HCT116 (cell line): ENCODE measurements around the gene ZNF335. TPM values are rescaled to one million over a fixed set of nuclear protein-coding genes. Genes with fewer than 3 reads are reported as not detected.

Experiments
- ATAC-seq: fragments of 200-7000 bp; cut with Tn5 transposase; 2 replicates; pipeline ENCODE4 v1.9.1; 2020; ENCODE audit warnings: mild to moderate bottlenecking, moderate library complexity
- BruUV-seq: library from RNA; stranded (reverse); fragments of 400-500 nt; replicated peaks from 2 replicates; lab custom pipeline; 2021; lab: Mats Ljungman, UMichigan
- CTCF ChIA-PET: fragments of 300-600 bp; sonication (Branson Sonifier 250); formaldehyde crosslinking; loops from one replicate; lab custom pipeline; 2021; ENCODE audit warnings: antibody characterized with exemption; lab: Charles Lee
- POLR2A ChIA-PET: fragments of 300-600, 350-600 bp; sonication (Branson Sonifier 250); formaldehyde crosslinking; loops from one replicate; lab custom pipeline; 2021; ENCODE audit warnings: antibody characterized with exemption; lab: Charles Lee
- RAD21 ChIA-PET, 2 experiments: fragments of 300-600 bp; sonication (Branson Sonifier 250); formaldehyde crosslinking; loops; one replicate each; lab custom pipeline; 2023; ENCODE audit warnings: low total read pairs in 2 of 2; ENCODE audit not compliant: uncharacterized antibody in 2 of 2, unreplicated experiment in 2 of 2, low non-redundant PET in 1 of 2; lab: Charles Lee
- DNase-seq: peaks from one replicate; pipeline ENCODE4 v3.0.0-alpha.2; 2010; ENCODE audit warnings: low read depth, low spot score
- H2AFZ ChIP-seq: fragments of 200-600 bp; shearing (Covaris generic), sonication (generic); 2 replicates; pipeline ENCODE4 v1.6.1; 2017; ENCODE audit warnings: low read depth, mixed run types, mixed read lengths, antibody characterized with exemption, low read length; ENCODE audit not compliant: poor library complexity, severe bottlenecking
- H3K27ac ChIP-seq: 2 replicates; pipeline ENCODE4 v1.5.1; 2012; ENCODE audit warnings: low read depth, low read length
- H3K27me3 ChIP-seq: fragments of 200-600 bp; sonication (generic); 2 replicates; pipeline ENCODE4 v1.6.1; 2016; ENCODE audit warnings: mixed run types, low read length, mixed read lengths; ENCODE audit not compliant: insufficient read depth
- H3K36me3 ChIP-seq, 2 experiments: fragments of 200-500 bp in 1 of 2; fragments of 200-600 bp in 1 of 2; sonication (Bioruptor generic) in 1 of 2; sonication (generic) in 1 of 2; 2 replicates each; pipeline versions ENCODE4 v1.5.1 to v1.6.1; 2014 to 2016; ENCODE audit warnings: low read length in 2 of 2, inconsistent platforms in 1 of 2, mixed read lengths in 1 of 2, mixed run types in 1 of 2; ENCODE audit not compliant: insufficient read depth in 2 of 2, control insufficient read depth in 1 of 2
- H3K4me1 ChIP-seq, 2 experiments: fragments of 200-600 bp in 1 of 2; sonication (generic) in 1 of 2; 2 replicates each; pipeline versions ENCODE4 v1.5.1 to v1.6.1; 2012 to 2017; ENCODE audit warnings: low read length in 2 of 2, inconsistent platforms in 1 of 2, mild to moderate bottlenecking in 1 of 2, mixed read lengths in 1 of 2, mixed run types in 1 of 2, moderate library complexity in 1 of 2; ENCODE audit not compliant: insufficient read depth in 2 of 2, control insufficient read depth in 1 of 2
- H3K4me2 ChIP-seq: fragments of 200-600 bp; sonication (generic); 2 replicates; pipeline ENCODE4 v1.6.1; 2017; ENCODE audit warnings: mixed run types, low read length, mixed read lengths
- H3K4me3 ChIP-seq, 2 experiments: fragments of 200-600 bp in 1 of 2; sonication (generic) in 1 of 2; replicated peaks in 1 of 2; 2 replicates each; pipeline ENCODE4 v1.5.1; 2011 to 2016; ENCODE audit warnings: low read length in 2 of 2, control low read depth in 1 of 2, low read depth in 1 of 2, mild to moderate bottlenecking in 1 of 2, mixed read lengths in 1 of 2, mixed run types in 1 of 2
- H3K79me2 ChIP-seq: fragments of 200-600 bp; sonication (generic); 2 replicates; pipeline ENCODE4 v1.6.1; 2017; ENCODE audit warnings: mild to moderate bottlenecking, mixed run types, low read length, moderate library complexity, mixed read lengths; ENCODE audit not compliant: insufficient read depth
- H3K9ac ChIP-seq: fragments of 200-600 bp; sonication (generic); 2 replicates; pipeline ENCODE4 v1.6.1; 2016; ENCODE audit warnings: low read length, mixed read lengths
- H3K9me2 ChIP-seq: fragments of 200-600 bp; sonication (generic), shearing (Covaris generic); 2 replicates; pipeline ENCODE4 v1.6.1; 2017; ENCODE audit warnings: mixed run types, mild to moderate bottlenecking, moderate library complexity; ENCODE audit not compliant: insufficient read depth
- H3K9me3 ChIP-seq, 2 experiments: fragments of 200-500 bp in 1 of 2; fragments of 200-600 bp in 1 of 2; sonication (Bioruptor generic) in 1 of 2; sonication (generic) in 1 of 2; 2 replicates each; pipeline ENCODE4 v1.6.1; 2014 to 2017; ENCODE audit warnings: low read length in 2 of 2, mixed read lengths in 2 of 2, inconsistent platforms in 1 of 2, low read depth in 1 of 2, mild to moderate bottlenecking in 1 of 2, mixed run types in 1 of 2, moderate library complexity in 1 of 2; ENCODE audit not compliant: control insufficient read depth in 1 of 2, insufficient read depth in 1 of 2
- H4K20me1 ChIP-seq: fragments of 200-600 bp; sonication (generic), shearing (Covaris generic); 2 replicates; pipeline ENCODE4 v1.6.1; 2017; ENCODE audit warnings: mixed run types, mild to moderate bottlenecking, moderate library complexity; ENCODE audit not compliant: insufficient read depth
- EGR1 ChIP-seq: IDR thresholded peaks from 2 replicates; pipeline ENCODE4 v1.6.1; 2012; ENCODE audit warnings: low read depth
- EZH2 ChIP-seq: fragments of 200-600 bp; sonication (generic); IDR thresholded peaks from 2 replicates; pipeline ENCODE4 v1.6.1; 2017; ENCODE audit warnings: antibody characterized with exemption, mixed run types
- EZH2phosphoT487 ChIP-seq: fragments of 200-600 bp; IDR thresholded peaks from 2 replicates; pipeline ENCODE4 v1.6.1; 2018; ENCODE audit warnings: antibody characterized with exemption, borderline replicate concordance
- JUND ChIP-seq: IDR thresholded peaks from 2 replicates; pipeline ENCODE4 v1.6.1; 2012
- MAX ChIP-seq: IDR thresholded peaks from 2 replicates; pipeline ENCODE4 v1.6.1; 2012
- POLR2AphosphoS5 ChIP-seq: IDR thresholded peaks from 2 replicates; pipeline ENCODE4 v1.6.1; 2011; ENCODE audit warnings: mild to moderate bottlenecking, low read depth, low read length, moderate library complexity
- RAD21 ChIP-seq: IDR thresholded peaks from 2 replicates; pipeline ENCODE4 v1.6.1; 2012; ENCODE audit warnings: low read depth, mild to moderate bottlenecking
- REST ChIP-seq: IDR thresholded peaks from 2 replicates; pipeline ENCODE4 v1.6.1; 2012; ENCODE audit warnings: low read depth
- TCF7L2 ChIP-seq: IDR thresholded peaks from 2 replicates; pipeline ENCODE4 v1.7.0; 2011; ENCODE audit warnings: borderline replicate concordance, inconsistent platforms; ENCODE audit not compliant: insufficient read depth, insufficient read length; ENCODE audit errors: extremely low read depth
- ZBTB33 ChIP-seq: IDR thresholded peaks from 2 replicates; pipeline ENCODE4 v1.6.1; 2011; ENCODE audit warnings: mild to moderate bottlenecking, low read length, moderate library complexity; ENCODE audit not compliant: insufficient replicate concordance; ENCODE audit errors: extremely low read depth
- ZFX ChIP-seq: fragments of 450-650 bp; IDR thresholded peaks from 2 replicates; pipeline ENCODE4 v1.6.1; 2017
- intact Hi-C: fragments of 100-400 bp; cut with micrococcal nuclease; formaldehyde crosslinking; loops from 2 replicates; pipeline ENCODE4 v1.10.0; 2022
- total RNA-seq: library from RNA; stranded (reverse); gene quantifications from one replicate; pipeline ENCODE4 v1.2.1, GENCODE V29; 2021; ENCODE audit not compliant: unreplicated experiment

Gene ZNF335
- total RNA-seq, 1 experiment from 2014 or later, result 20.8 TPM

- ChIA-PET RAD21 (no interaction called here), CTCF (interaction anchor here (1.4 kb wide), 1 partner anchor 18 kb away, joined by 3 read pairs; no protein-coding TSS in a partner anchor), POLR2A (no interaction called here)
- H3K4me2 ChIP-seq, result no peak overlapping the region
- H3K4me3 ChIP-seq, result no peak overlapping the region
- H3K27me3 ChIP-seq, result peaks cover 5% of the 10 kb centered on the region; the same call in 1 of the 2 replicates
- ATAC-seq, result no peak
- H3K36me3 ChIP-seq, result no peaks in the 10 kb centered on the region
- DNase-seq, result no peak
- H3K9me2 ChIP-seq, result no peaks in the 10 kb centered on the region
- H4K20me1 ChIP-seq, result no peaks in the 10 kb centered on the region
- H3K9ac ChIP-seq, result no peak overlapping the region
- intact Hi-C loops, result no loop called here
- TF ChIP-seq TCF7L2 (no peak), EZH2phosphoT487 (no peak), JUND (no peak), EGR1 (no peak), ZBTB33 (no peak), EZH2 (no peak), ZFX (no peak), POLR2AphosphoS5 (no peak), RAD21 (no peak), REST (no peak), MAX (no peak)
- no TSS peak for BruUV-seq
- peaks cover 3 to 6% of the 10 kb centered on the region in 2 experiments; a peak in 3 of 4 replicates for H3K4me1 ChIP-seq
- no peak overlapping the region for H2AFZ ChIP-seq
- no peaks in the 10 kb centered on the region for H3K79me2 ChIP-seq
- H3K27ac ChIP-seq, result no peak overlapping the region
- H3K9me3 ChIP-seq, result no peaks in the 10 kb centered on the region
These were observed 35.0 kb upstream of the ZNF335 start for GRCh38 chr20:46006964-46007363.
